ENCODE results near the gene PTPRM.

Gene PTPRM

GRCh38 chr18:8065284-8065683 lies 498.2 kb downstream of the PTPRM start:
- Histone ChIP-seq H3K36me3 (replicated peaks; ENCODE audit: insufficient read depth, low read length) (no peaks in the 10 kb centered on the region; the same call in 1 of the 2 replicates), H3K79me2 (ENCODE audit: low read length) (no peaks in the 10 kb centered on the region), H3K4me1 (ENCODE audit: low read length) (no peaks in the 10 kb centered on the region), H2AFZ (ENCODE audit: low read length) (no peak overlapping the region), H3K9me2 (replicated peaks; ENCODE audit: insufficient read depth, low read length) (no peaks in the 10 kb centered on the region), H3K9me3 (replicated peaks; ENCODE audit: insufficient read depth, low read length) (no peaks in the 10 kb centered on the region), H3K4me3 (ENCODE audit: low read length) (no peak overlapping the region), H3K27me3 (replicated peaks; ENCODE audit: insufficient read depth, low read length) (no peaks in the 10 kb centered on the region), H3F3A (ENCODE audit: insufficient read depth, low read length) (no peaks in the 10 kb centered on the region), H3K27ac (ENCODE audit: low read length) (no peak overlapping the region), H4K20me1 (ENCODE audit: insufficient read depth, low read length) (no peaks in the 10 kb centered on the region), H3K9ac (ENCODE audit: low read length) (no peak overlapping the region), H3K4me2 (ENCODE audit: low read depth, low read length) (no peak overlapping the region)
- DNase-seq = no peak
- TF ChIP-seq EZH2phosphoT487 (IDR thresholded peaks at IDR 0.05; ENCODE audit: low read length) = no peak
- TF ChIP-seq EZH2 (optimal IDR thresholded peaks at IDR 0.05; ENCODE audit: low read depth, low read length) = no peak
- TF ChIP-seq CTCF (IDR thresholded peaks at IDR 0.05; ENCODE audit: low read length) = no peak

- H3K4me1 ChIP-seq (ENCODE audit: low read length) = no peaks in the 10 kb centered on the region
- no peaks in the 10 kb centered on the region for H3K79me2 ChIP-seq (ENCODE audit: low read length)
- H2AFZ ChIP-seq (ENCODE audit: low read length) = no peak overlapping the region
- H3K27ac ChIP-seq (ENCODE audit: low read length) = no peak overlapping the region
- no peaks in the 10 kb centered on the region for H4K20me1 ChIP-seq (ENCODE audit: insufficient read depth, low read length)
- H3K4me2 ChIP-seq (ENCODE audit: low read depth, low read length) = no peak overlapping the region
- no peak overlapping the region for H3K4me3 ChIP-seq (ENCODE audit: low read length)
- no peaks in the 10 kb centered on the region for H3F3A ChIP-seq (ENCODE audit: insufficient read depth, low read length)
- H3K9me2 ChIP-seq (replicated peaks; ENCODE audit: insufficient read depth, low read length) = no peaks in the 10 kb centered on the region
- H3K9ac ChIP-seq (ENCODE audit: low read length) = no peak overlapping the region
- TF ChIP-seq EZH2 (optimal IDR thresholded peaks at IDR 0.05; ENCODE audit: low read depth, low read length) = no peak
- no peak for TF ChIP-seq CTCF (IDR thresholded peaks at IDR 0.05; ENCODE audit: low read length)
- no peak for TF ChIP-seq EZH2phosphoT487 (IDR thresholded peaks at IDR 0.05; ENCODE audit: low read length)
- H3K36me3 ChIP-seq (replicated peaks; ENCODE audit: insufficient read depth, low read length) = no peaks in the 10 kb centered on the region; the same call in 1 of the 2 replicates
- no peaks in the 10 kb centered on the region for H3K27me3 ChIP-seq (replicated peaks; ENCODE audit: insufficient read depth, low read length)
- no peak for DNase-seq
- H3K9me3 ChIP-seq (replicated peaks; ENCODE audit: insufficient read depth, low read length) = no peaks in the 10 kb centered on the region
These were observed 498.7 kb downstream of the PTPRM start for GRCh38 chr18:8065773-8066172.

GRCh38 chr18:8069708-8070107 lies 502.6 kb downstream of the PTPRM start:
- Histone ChIP-seq H3K27me3 (replicated peaks; ENCODE audit: insufficient read depth, low read length) (no peaks in the 10 kb centered on the region), H3K9ac (ENCODE audit: low read length) (no peak overlapping the region), H3K4me1 (ENCODE audit: low read length) (no peaks in the 10 kb centered on the region), H3K79me2 (ENCODE audit: low read length) (no peaks in the 10 kb centered on the region), H3K4me2 (ENCODE audit: low read depth, low read length) (no peak overlapping the region), H3K9me3 (replicated peaks; ENCODE audit: insufficient read depth, low read length) (no peaks in the 10 kb centered on the region), H3K4me3 (ENCODE audit: low read length) (no peak overlapping the region), H4K20me1 (ENCODE audit: insufficient read depth, low read length) (no peaks in the 10 kb centered on the region), H3F3A (ENCODE audit: insufficient read depth, low read length) (no peaks in the 10 kb centered on the region), H3K27ac (ENCODE audit: low read length) (no peak overlapping the region), H3K36me3 (replicated peaks; ENCODE audit: insufficient read depth, low read length) (no peaks in the 10 kb centered on the region; the same call in 1 of the 2 replicates), H2AFZ (ENCODE audit: low read length) (no peak overlapping the region), H3K9me2 (replicated peaks; ENCODE audit: insufficient read depth, low read length) (no peaks in the 10 kb centered on the region)
- DNase-seq = no peak
- TF ChIP-seq EZH2phosphoT487 (IDR thresholded peaks at IDR 0.05; ENCODE audit: low read length) (no peak), CTCF (IDR thresholded peaks at IDR 0.05; ENCODE audit: low read length) (no peak), EZH2 (optimal IDR thresholded peaks at IDR 0.05; ENCODE audit: low read depth, low read length) (no peak)
